DND-41 (cell line): Measurements from ENCODE around the gene ATG16L2.

ENCODE experiments used
- EZH2 ChIP-seq: IDR thresholded peaks from 3 replicates; pipeline ENCODE4 v1.6.1; 2012; ENCODE audit warnings: borderline replicate concordance, low read depth, mild to moderate bottlenecking, moderate library complexity, low read length, inconsistent platforms; ENCODE audit not compliant: severe bottlenecking
- TF ChIP-seq, protein P1 (sequence below): IDR thresholded peaks from 2 replicates; pipeline ENCODE4 v1.5.1; 2012; ENCODE audit warnings: borderline replicate concordance, low read length, moderate library complexity, mild to moderate bottlenecking; ENCODE audit not compliant: poor library complexity, severe bottlenecking; ENCODE audit errors: extremely low read depth

- TF ChIP-seq, protein P1, sequence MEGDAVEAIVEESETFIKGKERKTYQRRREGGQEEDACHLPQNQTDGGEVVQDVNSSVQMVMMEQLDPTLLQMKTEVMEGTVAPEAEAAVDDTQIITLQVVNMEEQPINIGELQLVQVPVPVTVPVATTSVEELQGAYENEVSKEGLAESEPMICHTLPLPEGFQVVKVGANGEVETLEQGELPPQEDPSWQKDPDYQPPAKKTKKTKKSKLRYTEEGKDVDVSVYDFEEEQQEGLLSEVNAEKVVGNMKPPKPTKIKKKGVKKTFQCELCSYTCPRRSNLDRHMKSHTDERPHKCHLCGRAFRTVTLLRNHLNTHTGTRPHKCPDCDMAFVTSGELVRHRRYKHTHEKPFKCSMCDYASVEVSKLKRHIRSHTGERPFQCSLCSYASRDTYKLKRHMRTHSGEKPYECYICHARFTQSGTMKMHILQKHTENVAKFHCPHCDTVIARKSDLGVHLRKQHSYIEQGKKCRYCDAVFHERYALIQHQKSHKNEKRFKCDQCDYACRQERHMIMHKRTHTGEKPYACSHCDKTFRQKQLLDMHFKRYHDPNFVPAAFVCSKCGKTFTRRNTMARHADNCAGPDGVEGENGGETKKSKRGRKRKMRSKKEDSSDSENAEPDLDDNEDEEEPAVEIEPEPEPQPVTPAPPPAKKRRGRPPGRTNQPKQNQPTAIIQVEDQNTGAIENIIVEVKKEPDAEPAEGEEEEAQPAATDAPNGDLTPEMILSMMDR = no peak
- no peak for TF ChIP-seq EZH2
Observed at GRCh38 chr11:72832301-72833082, 18.3 kb downstream of the ATG16L2 start.
